ENCODE results near the gene SLC12A5. TPM values are rescaled to one million over a fixed set of nuclear protein-coding genes. Genes with fewer than 3 reads are reported as not detected.

The SLC12A5 gene
- total RNA-seq, 1 donor from 2014 or later = not detected

DNA sequence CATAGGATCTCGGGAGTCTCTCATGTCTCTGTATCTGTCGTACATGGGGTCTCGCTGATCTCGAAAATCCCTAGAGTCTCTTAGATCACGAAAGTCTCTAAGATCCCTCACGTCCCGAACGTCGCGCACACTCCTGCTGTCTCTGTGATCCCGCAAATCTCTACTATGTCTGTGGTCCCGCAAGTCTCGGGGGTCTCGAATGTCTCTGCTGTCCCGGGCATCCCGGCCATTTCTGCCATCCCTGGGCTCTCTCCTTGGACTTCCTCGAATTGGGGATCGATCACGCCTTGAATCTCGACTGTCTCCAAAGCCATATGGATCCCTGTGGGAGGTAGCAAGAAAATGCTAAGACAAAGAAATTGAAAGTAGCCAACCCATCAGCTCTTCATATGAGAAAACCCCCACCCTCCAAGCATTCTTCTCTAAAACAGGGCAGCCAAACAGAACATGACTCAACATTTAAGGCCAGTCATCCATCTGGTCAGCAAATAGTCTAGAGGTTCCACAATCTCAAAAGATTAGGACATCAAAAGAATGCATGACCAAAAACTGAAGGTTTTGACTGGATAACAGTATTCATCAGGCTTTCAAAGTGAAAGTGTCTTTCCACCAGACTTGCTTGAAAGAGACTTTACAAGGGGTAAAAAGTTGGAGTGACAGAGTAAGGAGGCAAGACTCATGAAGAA lies 41.3 kb downstream of the SLC12A5 start:
- Histone ChIP-seq H3K27ac (ENCODE audit: low read depth, low read length) (no peak overlapping the region), H3K9me3 (ENCODE audit: control insufficient read depth in 3 of 3, low read length in 3 of 3) (no peaks in the 10 kb centered on the region), H3K36me3 (ENCODE audit: control insufficient read depth in 3 of 3, insufficient read depth in 3 of 3, low read length in 3 of 3) (peaks cover 32 to 49% (median 46%) of the 10 kb centered on the region in 3 donors), H3K27me3 (ENCODE audit: control insufficient read depth in 3 of 3, insufficient read depth in 3 of 3, low read length in 3 of 3) (no peaks in the 10 kb centered on the region), H3K9ac (ENCODE audit: low read depth in 1 of 3, low read length in 3 of 3) (no peak overlapping the region), H3K4me3 (ENCODE audit: low read length in 3 of 3) (no peak overlapping the region), H3K4me1 (ENCODE audit: control insufficient read depth in 3 of 3, insufficient read depth in 3 of 3, low read length in 3 of 3) (peaks cover 5 to 22% (median 11%) of the 10 kb centered on the region in 3 donors)

DNA sequence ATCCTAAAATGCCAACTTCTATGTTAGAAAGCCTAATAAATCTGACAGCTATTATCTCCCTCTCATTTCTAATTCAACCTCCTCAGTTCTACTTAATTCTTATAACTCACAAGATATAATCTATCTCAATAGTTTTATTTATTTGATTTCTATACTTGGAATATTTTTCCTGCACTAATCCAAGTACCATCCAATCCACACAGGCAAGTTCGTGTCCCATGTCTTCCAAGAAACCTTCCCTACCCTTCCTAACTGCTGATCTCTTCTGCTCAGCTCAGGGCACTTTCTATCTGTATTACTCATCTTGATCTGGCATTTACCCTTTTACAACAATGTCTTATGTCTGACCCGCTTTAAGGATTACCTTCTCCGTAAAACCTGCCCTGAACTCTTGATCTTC lies 42.6 kb downstream of the SLC12A5 start:
- Histone ChIP-seq H3K4me3 (ENCODE audit: low read length in 3 of 3) (no peak overlapping the region), H3K27ac (ENCODE audit: low read depth, low read length) (no peak overlapping the region), H3K9me3 (ENCODE audit: control insufficient read depth in 3 of 3, low read length in 3 of 3) (no peaks in the 10 kb centered on the region), H3K27me3 (ENCODE audit: control insufficient read depth in 3 of 3, insufficient read depth in 3 of 3, low read length in 3 of 3) (no peaks in the 10 kb centered on the region), H3K9ac (ENCODE audit: low read depth in 1 of 3, low read length in 3 of 3) (no peak overlapping the region), H3K4me1 (ENCODE audit: control insufficient read depth in 3 of 3, insufficient read depth in 3 of 3, low read length in 3 of 3) (peaks cover 5 to 29% (median 11%) of the 10 kb centered on the region in 3 donors), H3K36me3 (ENCODE audit: control insufficient read depth in 3 of 3, insufficient read depth in 3 of 3, low read length in 3 of 3) (peaks cover 21 to 38% (median 34%) of the 10 kb centered on the region in 3 donors)

DNA sequence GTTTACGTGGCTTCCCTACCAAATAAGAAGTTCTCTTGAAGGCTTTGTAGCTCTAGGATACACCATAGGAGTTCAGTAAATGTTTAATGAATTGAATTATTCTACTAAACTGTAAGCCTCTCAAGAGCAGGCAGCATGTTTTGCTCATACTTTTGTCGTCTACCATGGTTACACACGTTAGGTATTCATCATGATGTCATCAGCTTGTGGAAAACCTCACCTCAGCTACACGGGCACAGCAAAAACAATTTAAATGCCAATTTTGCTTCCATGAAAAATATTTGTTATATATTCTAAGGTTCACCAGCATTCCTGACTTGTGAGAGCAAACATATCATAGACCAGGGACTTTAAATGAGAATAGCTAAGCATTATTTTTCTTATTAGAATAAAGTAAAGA lies 44.0 kb downstream of the SLC12A5 start:
- Histone ChIP-seq H3K9me3 (ENCODE audit: control insufficient read depth in 3 of 3, low read length in 3 of 3) (no peaks in the 10 kb centered on the region), H3K9ac (ENCODE audit: low read depth in 1 of 3, low read length in 3 of 3) (no peak overlapping the region), H3K4me1 (ENCODE audit: control insufficient read depth in 3 of 3, insufficient read depth in 3 of 3, low read length in 3 of 3) (peaks cover 5 to 32% (median 11%) of the 10 kb centered on the region in 3 donors), H3K27me3 (ENCODE audit: control insufficient read depth in 3 of 3, insufficient read depth in 3 of 3, low read length in 3 of 3) (no peaks in the 10 kb centered on the region), H3K4me3 (ENCODE audit: low read length in 3 of 3) (no peak overlapping the region), H3K27ac (ENCODE audit: low read depth, low read length) (no peak overlapping the region), H3K36me3 (ENCODE audit: control insufficient read depth in 3 of 3, insufficient read depth in 3 of 3, low read length in 3 of 3) (peaks cover 9 to 35% (median 25%) of the 10 kb centered on the region in 3 donors)

DNA sequence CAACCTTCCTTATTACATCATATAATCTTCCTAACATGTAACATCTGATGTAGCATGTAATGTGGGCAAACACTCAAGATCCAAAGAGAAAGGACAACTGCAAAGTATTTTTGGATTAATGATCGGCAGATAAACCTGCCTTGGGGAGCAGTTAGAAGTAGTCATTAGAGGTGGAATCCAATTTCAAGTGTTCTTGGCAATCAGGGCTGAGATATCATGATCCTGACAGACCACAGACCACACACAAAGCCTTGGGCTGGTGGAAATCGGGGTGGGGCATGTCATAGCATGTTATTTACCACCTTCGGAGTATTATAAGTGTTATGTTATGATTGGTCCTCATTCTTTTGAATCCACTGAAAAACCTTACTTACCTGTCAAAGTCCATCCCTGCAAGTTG lies 44.4 kb downstream of the SLC12A5 start:
- no peaks in the 10 kb centered on the region for H3K27me3 ChIP-seq (ENCODE audit: control insufficient read depth in 3 of 3, insufficient read depth in 3 of 3, low read length in 3 of 3)
- no peaks in the 10 kb centered on the region for H3K9me3 ChIP-seq (ENCODE audit: control insufficient read depth in 3 of 3, low read length in 3 of 3)
- no peak overlapping the region for H3K4me3 ChIP-seq (ENCODE audit: low read length in 3 of 3)
- peaks cover 5 to 34% (median 11%) of the 10 kb centered on the region in 3 donors for H3K4me1 ChIP-seq (ENCODE audit: control insufficient read depth in 3 of 3, insufficient read depth in 3 of 3, low read length in 3 of 3)
- H3K9ac ChIP-seq (ENCODE audit: low read depth in 1 of 3, low read length in 3 of 3) = no peak overlapping the region
- H3K27ac ChIP-seq (ENCODE audit: low read depth, low read length) = no peak overlapping the region
- H3K36me3 ChIP-seq (ENCODE audit: control insufficient read depth in 3 of 3, insufficient read depth in 3 of 3, low read length in 3 of 3) = peaks cover 7 to 36% (median 25%) of the 10 kb centered on the region in 3 donors

DNA sequence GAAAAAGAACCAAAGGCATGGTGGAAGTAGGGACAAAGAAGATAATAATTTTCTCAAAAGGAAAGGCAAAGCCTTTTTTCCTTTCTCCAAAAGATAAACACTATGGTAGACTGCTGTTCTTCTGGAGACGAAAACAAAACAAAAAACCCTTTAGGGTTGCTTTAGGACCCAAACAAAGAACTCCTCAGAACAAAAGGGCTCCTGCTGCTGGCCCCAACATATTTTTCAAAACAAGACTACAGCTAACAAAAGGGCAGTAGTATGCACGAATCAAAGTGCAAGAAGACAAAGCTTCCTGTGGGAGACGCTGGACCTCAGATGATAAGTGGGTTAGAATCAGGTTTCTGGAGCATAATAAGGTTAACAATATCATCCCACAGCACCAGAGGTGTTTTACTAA lies 45.0 kb downstream of the SLC12A5 start:
- H3K4me3 ChIP-seq (ENCODE audit: low read length in 3 of 3) = no peak overlapping the region
- no peak overlapping the region for H3K27ac ChIP-seq (ENCODE audit: low read depth, low read length)
- H3K9me3 ChIP-seq (ENCODE audit: control insufficient read depth in 3 of 3, low read length in 3 of 3) = no peaks in the 10 kb centered on the region
- no peak overlapping the region for H3K9ac ChIP-seq (ENCODE audit: low read depth in 1 of 3, low read length in 3 of 3)
- peaks cover 9 to 38% (median 24%) of the 10 kb centered on the region in 3 donors for H3K36me3 ChIP-seq (ENCODE audit: control insufficient read depth in 3 of 3, insufficient read depth in 3 of 3, low read length in 3 of 3)
- H3K27me3 ChIP-seq (ENCODE audit: control insufficient read depth in 3 of 3, insufficient read depth in 3 of 3, low read length in 3 of 3) = no peaks in the 10 kb centered on the region
- H3K4me1 ChIP-seq (ENCODE audit: control insufficient read depth in 3 of 3, insufficient read depth in 3 of 3, low read length in 3 of 3) = peaks cover 5 to 34% (median 11%) of the 10 kb centered on the region in 3 donors

DNA sequence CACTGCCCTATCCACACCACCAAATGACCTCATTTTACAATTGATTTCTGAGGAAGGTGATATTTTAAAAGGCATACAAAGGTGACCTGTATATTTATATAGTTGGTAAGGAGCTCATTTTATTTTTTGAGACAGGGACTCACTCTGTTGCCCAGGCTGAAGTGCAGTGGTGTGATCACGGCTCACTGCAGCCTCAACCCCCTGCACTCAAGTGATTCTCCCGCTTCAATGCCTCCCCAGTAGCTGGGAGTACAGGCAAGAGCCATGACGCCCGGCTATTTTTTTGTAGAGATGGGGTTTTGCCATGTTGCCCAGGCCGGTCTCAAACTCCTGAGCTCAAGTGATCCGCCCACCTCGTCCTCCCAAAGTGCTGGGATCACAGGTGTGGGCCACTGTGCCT lies 47.8 kb downstream of the SLC12A5 start:
- H3K9me3 ChIP-seq (ENCODE audit: control insufficient read depth in 3 of 3, low read length in 3 of 3) = no peaks in the 10 kb centered on the region
- no peak overlapping the region for H3K4me3 ChIP-seq (ENCODE audit: low read length in 3 of 3)
- H3K27me3 ChIP-seq (ENCODE audit: control insufficient read depth in 3 of 3, insufficient read depth in 3 of 3, low read length in 3 of 3) = no peaks in the 10 kb centered on the region
- H3K36me3 ChIP-seq (ENCODE audit: control insufficient read depth in 3 of 3, insufficient read depth in 3 of 3, low read length in 3 of 3) = peaks cover 2 to 28% (median 14%) of the 10 kb centered on the region in 3 donors
- peaks cover 10 to 34% (median 12%) of the 10 kb centered on the region in 3 donors for H3K4me1 ChIP-seq (ENCODE audit: control insufficient read depth in 3 of 3, insufficient read depth in 3 of 3, low read length in 3 of 3)
- no peak overlapping the region for H3K9ac ChIP-seq (ENCODE audit: low read depth in 1 of 3, low read length in 3 of 3)
- H3K27ac ChIP-seq (ENCODE audit: low read depth, low read length) = no peak overlapping the region

DNA sequence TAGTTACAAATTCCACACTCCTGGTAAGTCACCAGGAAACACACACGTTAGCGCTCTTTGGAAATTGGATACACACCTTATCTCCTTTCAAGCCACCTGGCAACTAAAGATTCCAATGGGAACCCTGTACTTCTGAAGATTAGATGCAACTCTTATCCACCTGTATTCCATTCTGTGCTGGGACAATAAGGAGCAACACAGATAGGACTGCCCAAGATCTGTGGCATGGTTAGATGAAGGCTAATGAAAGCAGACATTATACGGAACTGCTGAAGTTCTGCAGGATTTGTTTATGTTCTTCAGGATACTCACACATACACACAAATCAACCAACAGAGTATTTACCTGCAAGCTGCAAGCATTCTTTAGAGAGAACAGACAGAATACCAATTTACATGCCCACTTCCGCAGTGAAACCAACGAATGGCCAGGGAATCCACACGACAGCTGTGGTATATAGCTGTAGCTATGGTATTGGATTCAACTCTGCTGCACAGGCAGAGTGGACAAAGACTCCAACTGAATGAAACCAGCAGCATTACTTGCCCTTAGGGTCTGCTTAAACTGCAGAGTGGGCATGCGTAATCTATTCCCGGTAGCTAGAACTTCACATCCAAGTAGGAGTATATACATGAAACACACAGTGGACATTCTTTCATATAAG lies 48.8 kb downstream of the SLC12A5 start:
- Histone ChIP-seq H3K36me3 (ENCODE audit: control insufficient read depth in 3 of 3, insufficient read depth in 3 of 3, low read length in 3 of 3) (peaks cover 2 to 28% (median 14%) of the 10 kb centered on the region in 3 donors), H3K4me1 (ENCODE audit: control insufficient read depth in 3 of 3, insufficient read depth in 3 of 3, low read length in 3 of 3) (peaks cover 12 to 27% (median 16%) of the 10 kb centered on the region in 3 donors), H3K9me3 (ENCODE audit: control insufficient read depth in 3 of 3, low read length in 3 of 3) (no peaks in the 10 kb centered on the region)

DNA sequence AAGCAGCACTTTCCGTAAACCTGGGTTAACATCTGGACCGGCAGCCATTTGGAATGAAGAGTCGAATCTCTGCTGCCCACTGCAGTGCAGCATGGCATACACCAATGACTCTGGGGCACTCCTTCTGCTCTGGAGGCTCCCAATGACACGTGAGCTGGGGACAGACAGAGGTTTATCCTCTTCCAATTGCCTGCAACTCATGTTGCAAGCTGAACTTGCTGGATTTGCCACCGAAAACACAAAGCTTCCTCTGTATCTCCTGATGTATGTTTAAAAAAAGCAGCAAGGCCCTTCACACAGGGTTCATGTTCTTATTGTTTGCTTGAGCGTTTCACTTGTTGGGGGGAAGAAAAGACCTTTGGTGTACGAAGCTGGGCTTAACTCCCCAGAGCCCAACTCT lies 49.9 kb downstream of the SLC12A5 start:
- H3K36me3 ChIP-seq (ENCODE audit: control insufficient read depth in 3 of 3, insufficient read depth in 3 of 3, low read length in 3 of 3) = peaks cover 2 to 28% (median 14%) of the 10 kb centered on the region in 3 donors
- no peaks in the 10 kb centered on the region for H3K27me3 ChIP-seq (ENCODE audit: control insufficient read depth in 3 of 3, insufficient read depth in 3 of 3, low read length in 3 of 3)
- H3K4me1 ChIP-seq (ENCODE audit: control insufficient read depth in 3 of 3, insufficient read depth in 3 of 3, low read length in 3 of 3) = peaks cover 4 to 25% (median 17%) of the 10 kb centered on the region in 3 donors
- no peak overlapping the region for H3K9ac ChIP-seq (ENCODE audit: low read depth in 1 of 3, low read length in 3 of 3)
- H3K9me3 ChIP-seq (ENCODE audit: control insufficient read depth in 3 of 3, low read length in 3 of 3) = no peaks in the 10 kb centered on the region
- no peak overlapping the region for H3K27ac ChIP-seq (ENCODE audit: low read depth, low read length)
- no peak overlapping the region for H3K4me3 ChIP-seq (ENCODE audit: low read length in 3 of 3)

More for the DNA sequence above, 48.8 kb downstream of the SLC12A5 start:
- H3K9ac ChIP-seq (ENCODE audit: low read depth in 1 of 3, low read length in 3 of 3) = no peak overlapping the region
- no peak overlapping the region for H3K27ac ChIP-seq (ENCODE audit: low read depth, low read length)
- H3K27me3 ChIP-seq (ENCODE audit: control insufficient read depth in 3 of 3, insufficient read depth in 3 of 3, low read length in 3 of 3) = no peaks in the 10 kb centered on the region
- no peak overlapping the region for H3K4me3 ChIP-seq (ENCODE audit: low read length in 3 of 3)

DNA sequence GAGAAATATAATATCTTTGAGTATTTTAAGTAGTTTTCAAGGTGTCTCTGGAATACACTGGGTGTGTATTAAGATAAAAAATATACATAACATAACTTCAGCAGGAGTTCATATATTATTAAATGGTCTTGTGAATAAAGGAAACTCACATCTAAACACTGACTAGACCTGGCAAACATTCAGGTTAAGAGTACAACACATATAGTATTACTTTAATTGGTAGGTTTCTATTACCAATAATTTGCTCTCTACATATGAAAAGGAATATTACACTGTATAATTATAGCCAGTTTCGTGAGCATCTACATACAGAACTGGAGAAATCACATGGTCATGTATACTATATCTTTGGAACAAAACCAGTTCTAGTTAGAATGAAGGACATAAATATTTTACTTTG lies 52.1 kb downstream of the SLC12A5 start:
- Histone ChIP-seq H3K4me1 (ENCODE audit: control insufficient read depth in 3 of 3, insufficient read depth in 3 of 3, low read length in 3 of 3) (peaks cover 11 to 36% (median 31%) of the 10 kb centered on the region in 3 donors), H3K27me3 (ENCODE audit: control insufficient read depth in 3 of 3, insufficient read depth in 3 of 3, low read length in 3 of 3) (no peaks in the 10 kb centered on the region), H3K36me3 (ENCODE audit: control insufficient read depth in 3 of 3, insufficient read depth in 3 of 3, low read length in 3 of 3) (peaks cover 2 to 18% (median 14%) of the 10 kb centered on the region in 3 donors), H3K27ac (ENCODE audit: low read depth, low read length) (no peak overlapping the region), H3K9me3 (ENCODE audit: control insufficient read depth in 3 of 3, low read length in 3 of 3) (no peaks in the 10 kb centered on the region), H3K4me3 (ENCODE audit: low read length in 3 of 3) (no peak overlapping the region), H3K9ac (ENCODE audit: low read depth in 1 of 3, low read length in 3 of 3) (no peak overlapping the region)

DNA sequence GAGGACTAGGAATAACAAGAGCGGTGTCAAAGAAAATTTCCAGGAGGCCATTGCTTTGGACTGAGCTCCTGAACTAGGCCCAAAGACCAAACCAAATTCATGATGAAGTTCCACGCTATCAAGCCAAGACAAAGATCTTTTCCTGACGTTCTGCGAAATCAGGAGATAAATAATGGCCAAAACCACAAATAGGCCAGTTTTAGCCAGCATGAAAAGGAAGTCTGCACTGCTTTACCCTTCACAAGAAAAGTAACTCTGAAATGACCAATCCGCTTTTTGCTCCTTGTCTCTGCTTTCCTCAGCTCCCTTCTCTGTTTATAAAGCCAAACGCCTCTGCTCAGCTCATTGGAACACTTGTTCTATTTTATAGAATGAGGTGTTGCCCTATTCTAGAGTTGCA lies 54.1 kb downstream of the SLC12A5 start:
- Histone ChIP-seq H3K9me3 (ENCODE audit: control insufficient read depth in 3 of 3, low read length in 3 of 3) (no peaks in the 10 kb centered on the region), H3K27ac (ENCODE audit: low read depth, low read length) (no peak overlapping the region), H3K36me3 (ENCODE audit: control insufficient read depth in 3 of 3, insufficient read depth in 3 of 3, low read length in 3 of 3) (peaks cover 2 to 11% (median 10%) of the 10 kb centered on the region in 3 donors), H3K4me3 (ENCODE audit: low read length in 3 of 3) (no peak overlapping the region), H3K27me3 (ENCODE audit: control insufficient read depth in 3 of 3, insufficient read depth in 3 of 3, low read length in 3 of 3) (no peaks in the 10 kb centered on the region), H3K9ac (ENCODE audit: low read depth in 1 of 3, low read length in 3 of 3) (no peak overlapping the region), H3K4me1 (ENCODE audit: control insufficient read depth in 3 of 3, insufficient read depth in 3 of 3, low read length in 3 of 3) (peaks cover 18 to 46% (median 30%) of the 10 kb centered on the region in 3 donors)

All from skeletal muscle tissue (tissue), 4 donors.